Measurements from ENCODE around the gene MKX.

DNA sequence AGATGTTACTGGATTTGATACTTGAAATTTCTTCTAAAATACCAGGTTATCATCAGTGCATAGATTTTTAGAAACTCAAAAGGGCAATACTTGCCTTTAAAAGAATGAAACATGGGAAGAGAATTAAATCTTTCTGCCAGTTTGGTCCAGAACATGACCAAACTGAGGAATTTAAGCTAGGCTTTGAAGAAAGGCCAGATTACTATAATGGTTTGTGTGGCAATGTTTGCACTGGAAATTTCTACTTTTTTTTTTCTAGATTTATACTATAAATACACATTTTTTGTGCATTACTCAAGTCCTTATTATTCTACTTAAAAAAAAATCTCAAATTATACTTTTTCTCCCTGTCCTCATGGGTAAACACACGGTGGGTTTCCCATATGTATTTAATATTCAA lies 9.2 kb downstream of the MKX start:
- TF ChIP-seq, protein P1, sequence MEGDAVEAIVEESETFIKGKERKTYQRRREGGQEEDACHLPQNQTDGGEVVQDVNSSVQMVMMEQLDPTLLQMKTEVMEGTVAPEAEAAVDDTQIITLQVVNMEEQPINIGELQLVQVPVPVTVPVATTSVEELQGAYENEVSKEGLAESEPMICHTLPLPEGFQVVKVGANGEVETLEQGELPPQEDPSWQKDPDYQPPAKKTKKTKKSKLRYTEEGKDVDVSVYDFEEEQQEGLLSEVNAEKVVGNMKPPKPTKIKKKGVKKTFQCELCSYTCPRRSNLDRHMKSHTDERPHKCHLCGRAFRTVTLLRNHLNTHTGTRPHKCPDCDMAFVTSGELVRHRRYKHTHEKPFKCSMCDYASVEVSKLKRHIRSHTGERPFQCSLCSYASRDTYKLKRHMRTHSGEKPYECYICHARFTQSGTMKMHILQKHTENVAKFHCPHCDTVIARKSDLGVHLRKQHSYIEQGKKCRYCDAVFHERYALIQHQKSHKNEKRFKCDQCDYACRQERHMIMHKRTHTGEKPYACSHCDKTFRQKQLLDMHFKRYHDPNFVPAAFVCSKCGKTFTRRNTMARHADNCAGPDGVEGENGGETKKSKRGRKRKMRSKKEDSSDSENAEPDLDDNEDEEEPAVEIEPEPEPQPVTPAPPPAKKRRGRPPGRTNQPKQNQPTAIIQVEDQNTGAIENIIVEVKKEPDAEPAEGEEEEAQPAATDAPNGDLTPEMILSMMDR (IDR thresholded peaks at IDR 0.05), result no peak
- TF ChIP-seq POLR2A (IDR thresholded peaks at IDR 0.05), result no peak
